K562 (cell line): Measurements from ENCODE around the gene LRP1. TPM values are rescaled to one million over a fixed set of nuclear protein-coding genes. Genes with fewer than 3 reads are reported as not detected.

Source experiments
- ATAC-seq: fragments of 200-7000 bp; cut with Tn5 transposase; 3 replicates; pipeline ENCODE4 v1.9.1; 2020; ENCODE audit warnings: moderate library complexity
- BruUV-seq: library from RNA; stranded (reverse); fragments of 400-500 nt; replicated peaks from 2 replicates; lab custom pipeline; 2021; lab: Mats Ljungman, UMichigan
- CTCF ChIA-PET: fragments of 300-600 bp; formaldehyde crosslinking; extraction: SDS; loops from one replicate; lab custom pipeline; 2021; ENCODE audit warnings: low intra/inter-chr PET ratio; lab: Yijun Ruan, JAX
- POLR2A ChIA-PET: fragments of 300-600, 350-650 bp; sonication (Branson Sonifier 250); formaldehyde crosslinking; extraction: SDS; loops from one replicate; lab custom pipeline; 2021; ENCODE audit warnings: antibody characterized with exemption, inconsistent platforms; lab: Yijun Ruan, JAX
- DNase-seq, 4 experiments: peaks; one replicate each; pipeline versions ENCODE4 v3.0.0 to v3.0.0-alpha.2; 2011 to 2018; ENCODE audit warnings: low spot score in 3 of 4, mixed read lengths in 3 of 4; ENCODE audit errors: extremely low read depth in 1 of 4
- FAIRE-seq: peaks from 2 replicates; lab custom pipeline; 2011; peaks lifted over from hg19 to GRCh38; lab: Jason Lieb, UNC
- H2AFZ ChIP-seq: 2 replicates; pipeline ENCODE4 v1.6.0; 2011; ENCODE audit warnings: low read depth, low read length, control low read depth, inconsistent platforms
- H3K27ac ChIP-seq: fragments of 200-600 bp; 3 replicates; pipeline ENCODE4 v1.8.0; 2011; ENCODE audit warnings: low read depth, mild to moderate bottlenecking, control low read depth, inconsistent platforms, low read length, moderate library complexity, mixed read lengths; ENCODE audit errors: extremely low read depth
- H3K27me3 ChIP-seq, 2 experiments: fragments of 300-600 bp in 1 of 2; 2 replicates in 1 of 2; 3 replicates in 1 of 2; pipeline versions ENCODE4 v1.6.0 to v1.8.0; 2011; ENCODE audit warnings: inconsistent platforms in 2 of 2, low read length in 2 of 2, mild to moderate bottlenecking in 1 of 2, mixed read lengths in 1 of 2, moderate library complexity in 1 of 2; ENCODE audit not compliant: control insufficient read depth in 2 of 2, insufficient read depth in 2 of 2
- H3K36me3 ChIP-seq: fragments of 300-600 bp; 3 replicates; pipeline ENCODE4 v1.8.0; 2011; ENCODE audit warnings: mild to moderate bottlenecking, low read length, inconsistent platforms; ENCODE audit not compliant: control insufficient read depth, insufficient read depth
- H3K4me1 ChIP-seq, 2 experiments: fragments of 200-600 bp in 1 of 2; replicated peaks in 1 of 2; 2 replicates in 1 of 2; 3 replicates in 1 of 2; pipeline versions ENCODE4 v1.5.1 to v1.8.0; 2011; ENCODE audit warnings: inconsistent platforms in 2 of 2, low read length in 2 of 2, mild to moderate bottlenecking in 1 of 2, mixed read lengths in 1 of 2, moderate library complexity in 1 of 2; ENCODE audit not compliant: control insufficient read depth in 2 of 2, insufficient read depth in 2 of 2
- H3K4me2 ChIP-seq: 2 replicates; pipeline ENCODE4 v1.6.1; 2011; ENCODE audit warnings: low read length, control low read depth, inconsistent platforms, mixed read lengths; ENCODE audit not compliant: insufficient read depth
- H3K4me3 ChIP-seq: fragments of 200-600 bp; sonication (generic), shearing (Covaris generic); 2 replicates; pipeline ENCODE4 v1.5.1; 2016; ENCODE audit warnings: control low read depth, inconsistent platforms
- H3K79me2 ChIP-seq: fragments of 200-600 bp; 3 replicates; pipeline ENCODE4 v1.8.0; 2011; ENCODE audit warnings: low read length, inconsistent platforms; ENCODE audit not compliant: control insufficient read depth, insufficient read depth
- H3K9ac ChIP-seq, 2 experiments: 2 replicates each; pipeline versions ENCODE4 v1.6.0 to v1.6.1; 2011; ENCODE audit warnings: low read depth in 2 of 2, low read length in 2 of 2, control low read depth in 1 of 2, inconsistent platforms in 1 of 2, mild to moderate bottlenecking in 1 of 2, mixed read lengths in 1 of 2; ENCODE audit not compliant: insufficient read depth in 1 of 2
- H3K9me1 ChIP-seq: one replicate; pipeline ENCODE4 v1.6.0; 2011; ENCODE audit warnings: inconsistent platforms, mild to moderate bottlenecking, low read length, moderate library complexity; ENCODE audit not compliant: control insufficient read depth, insufficient read depth
- H3K9me3 ChIP-seq: replicated peaks from 2 replicates; pipeline ENCODE4 v1.5.1; 2011; ENCODE audit warnings: low read depth, low read length, inconsistent platforms; ENCODE audit not compliant: control insufficient read depth, insufficient read depth
- H4K20me1 ChIP-seq: replicated peaks from 2 replicates; pipeline ENCODE4 v1.6.1; 2011; ENCODE audit warnings: low read length, inconsistent platforms, mixed read lengths; ENCODE audit not compliant: control insufficient read depth, insufficient read depth
- BRF1 ChIP-seq: IDR thresholded peaks from 3 replicates; pipeline ENCODE4 v1.6.1; 2011; ENCODE audit warnings: borderline replicate concordance, mild to moderate bottlenecking; ENCODE audit not compliant: insufficient read length; ENCODE audit errors: extremely low read depth
- CTCF ChIP-seq, 3 experiments: IDR thresholded peaks in 2 of 3; conservative IDR thresholded peaks in 1 of 3; 2 replicates each; pipeline ENCODE4 v1.5.1; 2011 to 2012; ENCODE audit warnings: low read length in 3 of 3, mild to moderate bottlenecking in 3 of 3, control low read depth in 2 of 3, improper control_type of control experiment in 1 of 3, inconsistent platforms in 1 of 3, low read depth in 1 of 3, mixed read lengths in 1 of 3, moderate library complexity in 1 of 3; ENCODE audit not compliant: insufficient read depth in 2 of 3
- SETDB1 ChIP-seq: IDR thresholded peaks from one replicate; pipeline ENCODE4 v1.6.1; 2012; ENCODE audit warnings: low read length, control low read depth, inconsistent platforms
- ZNF197 ChIP-seq: fragments of 200-800 bp; sonication (Bioruptor generic); IDR thresholded peaks from 2 replicates; pipeline ENCODE4 v1.6.1; 2016; ENCODE audit warnings: low read depth, missing genetic modification characterization, missing compliant biosample characterization
- WGBS: fragments of 100-300 bp; shearing (Covaris generic); methylation state at CpG from one replicate; pipeline ENCODE4 v1.1.6; 2016; ENCODE audit warnings: low coverage, mixed read lengths; ENCODE audit not compliant: insufficient coverage; ENCODE audit errors: missing lambda C conversion rate; 5-methylcytosine and 5-hydroxymethylcytosine counted together
- in situ Hi-C: fragments of 300-500 bp; cut with MboI; formaldehyde crosslinking; loops from 4 replicates; pipeline ENCODE4 v1.15.0; 2018; ENCODE audit warnings: inconsistent platforms, mixed read lengths
- intact Hi-C: fragments of 100-400 bp; cut with micrococcal nuclease; formaldehyde crosslinking; loops from 2 replicates; pipeline ENCODE4 v1.14.2; 2022
- polyA plus RNA-seq, 8 experiments: library from polyadenylated mRNA; depleted of rRNA in 4 of 8; stranded (reverse) in 5 of 8; unstranded in 3 of 8; fragments of >200 nt; fragmentation: Nextera tagmentation in 2 of 8; fragmentation: Illumina TruSeq in 1 of 8; extraction: Ambion mirVana in 2 of 8; extraction: Trizol in 1 of 8; gene quantifications; 2 replicates each; pipeline versions ENCODE4 v1.2.1 to v1.2.3, GENCODE V29; 2011 to 2014; ENCODE audit warnings: inconsistent platforms in 1 of 8, missing spikeins in 1 of 8
- total RNA-seq, 7 experiments: library from RNA; depleted of rRNA in 6 of 7; stranded (reverse); fragments of >200 nt in 6 of 7; fragmentation: Illumina TruSeq in 2 of 7; extraction: Trizol in 2 of 7; gene quantifications; 2 replicates each; pipeline versions ENCODE4 v1.2.1 to v1.2.3, GENCODE V29; 2011 to 2021; ENCODE audit warnings: low replicate concordance in 1 of 7

Gene LRP1
- total and polyA plus RNA-seq, 9 of the 15 experiments (the other 6 are each of a cell fraction or from before 2014, with no cell fraction given), result 0.04 to 0.64 (median 0.19) TPM; not detected in 2

- H3K4me2 ChIP-seq, result no peak overlapping the region
- no peak overlapping the region for H2AFZ ChIP-seq
- in situ Hi-C loops, result no loop called here
- no peak overlapping the region for H3K27ac ChIP-seq
- peaks cover 0 to 10% of the 10 kb centered on the region in 2 experiments; a peak in 3 of 5 replicates for H3K4me1 ChIP-seq
- ATAC-seq, result peak; percentile 33; the same call in 2 of the 3 replicates
- H3K79me2 ChIP-seq, result no peaks in the 10 kb centered on the region
- H3K9ac ChIP-seq, result no peak overlapping the region
- 0 out of 2 replicates have a peak, but pooled peaks cover 3% of the 10 kb centered on the region for H4K20me1 ChIP-seq
- H3K4me3 ChIP-seq, result no peak overlapping the region
- 26% methylated on average over 10 of the region's 10 CpGs for WGBS
- no TSS peak for BruUV-seq
- peaks cover 0 to 11% of the 10 kb centered on the region in 2 experiments; a peak in 2 of 5 replicates for H3K27me3 ChIP-seq
- H3K36me3 ChIP-seq, result no peaks in the 10 kb centered on the region
- no peak for TF ChIP-seq SETDB1
- no peak for TF ChIP-seq ZNF197 (CRISPR knock-in tag)
- no peak for TF ChIP-seq BRF1
- TF ChIP-seq CTCF (IDR thresholded peaks at IDR 0.05 in 2 of 3, conservative IDR thresholded peaks at IDR 0.05 in 1 of 3; ENCODE audit: insufficient read depth in 2 of 3, low read depth in 1 of 3, low read length in 3 of 3), result 0 out of 6 replicates have a peak, but pooled peaks of 1 of the 3 experiments have one; percentile 18
- no peak for DNase-seq
- intact Hi-C loops, result no loop called here
- no peak for FAIRE-seq
- ChIA-PET CTCF (no interaction called here), POLR2A (interaction anchor here (1.0 kb wide), 1 partner anchor 13 kb away, joined by 4 read pairs; no protein-coding TSS in a partner anchor)
- H3K9me3 ChIP-seq, result no peaks in the 10 kb centered on the region
- no peaks in the 10 kb centered on the region for H3K9me1 ChIP-seq
Measured at GRCh38 chr12:57145460-57146059, 17.3 kb downstream of the LRP1 start.
